IMR-90 (cell line): Measurements from ENCODE around the gene FARS2. TPM values are rescaled to one million over a fixed set of nuclear protein-coding genes. Genes with fewer than 3 reads are reported as not detected.

Experiments used
- ATAC-seq: fragments of 200-7000 bp; cut with Tn5 transposase; 2 replicates; pipeline ENCODE4 v1.9.1; 2020; ENCODE audit warnings: low read depth, mild to moderate bottlenecking, moderate library complexity
- BruUV-seq: library from RNA; stranded (reverse); fragments of 400-500 nt; replicated peaks from 2 replicates; lab custom pipeline; 2021; lab: Mats Ljungman, UMichigan
- CTCF ChIA-PET: fragments of 300-600 bp; formaldehyde crosslinking; extraction: SDS; loops from one replicate; lab custom pipeline; 2021; ENCODE audit warnings: antibody characterized with exemption; lab: Yijun Ruan, JAX
- POLR2A ChIA-PET: fragments of 300-600 bp; sonication (Branson Sonifier 250); formaldehyde crosslinking; loops from one replicate; lab custom pipeline; 2022; ENCODE audit warnings: antibody characterized with exemption; ENCODE audit not compliant: unreplicated experiment; lab: Charles Lee
- DNase-seq: peaks from one replicate; pipeline ENCODE4 v3.0.0; 2013
- H2AFZ ChIP-seq: replicated peaks from 2 replicates; pipeline ENCODE3; 2013; ENCODE audit warnings: low read length, mild to moderate bottlenecking; ENCODE audit not compliant: poor library complexity
- H2AK5ac ChIP-seq: 2 replicates; pipeline ENCODE4 v1.6.1; 2013; ENCODE audit warnings: low read depth, low read length, inconsistent platforms
- H2AK9ac ChIP-seq: replicated peaks from 2 replicates; pipeline ENCODE3; 2013; ENCODE audit warnings: mild to moderate bottlenecking, low read depth, low read length, moderate library complexity; ENCODE audit not compliant: poor library complexity
- H2BK120ac ChIP-seq: 2 replicates; pipeline ENCODE4 v1.6.1; 2013; ENCODE audit warnings: low read depth, low read length, inconsistent platforms
- H2BK15ac ChIP-seq: 3 replicates; pipeline ENCODE4 v1.6.1; 2013; ENCODE audit warnings: low read depth, low read length, inconsistent platforms
- H2BK20ac ChIP-seq: 2 replicates; pipeline ENCODE4 v1.6.1; 2013; ENCODE audit warnings: low read depth, mild to moderate bottlenecking, inconsistent platforms, low read length, moderate library complexity
- H2BK5ac ChIP-seq: 2 replicates; pipeline ENCODE4 v1.6.1; 2013; ENCODE audit warnings: mild to moderate bottlenecking, low read depth, low read length, inconsistent platforms; ENCODE audit not compliant: poor library complexity, severe bottlenecking
- H3K14ac ChIP-seq: replicated peaks from 2 replicates; pipeline ENCODE4 v1.6.1; 2013; ENCODE audit warnings: low read depth, low read length, inconsistent platforms
- H3K18ac ChIP-seq: 2 replicates; pipeline ENCODE4 v1.6.1; 2013; ENCODE audit warnings: low read depth, low read length, control low read depth
- H3K23ac ChIP-seq: 2 replicates; pipeline ENCODE4 v1.6.1; 2013; ENCODE audit warnings: low read depth, low read length, inconsistent platforms
- H3K27ac ChIP-seq: 2 replicates; pipeline ENCODE4 v1.5.1; 2013; ENCODE audit warnings: mild to moderate bottlenecking, control low read depth, low read length; ENCODE audit not compliant: insufficient read depth
- H3K27me3 ChIP-seq: 2 replicates; pipeline ENCODE4 v1.6.1; 2013; ENCODE audit warnings: low read length; ENCODE audit not compliant: control insufficient read depth, insufficient read depth
- H3K36me3 ChIP-seq: 2 replicates; pipeline ENCODE4 v1.6.1; 2013; ENCODE audit warnings: low read length, mixed read lengths; ENCODE audit not compliant: control insufficient read depth, insufficient read depth
- H3K4ac ChIP-seq: 2 replicates; pipeline ENCODE4 v1.6.1; 2013; ENCODE audit warnings: low read depth, low read length, inconsistent platforms
- H3K4me1 ChIP-seq: 2 replicates; pipeline ENCODE4 v1.6.1; 2013; ENCODE audit warnings: low read length, mixed read lengths; ENCODE audit not compliant: control insufficient read depth, insufficient read depth
- H3K4me2 ChIP-seq: 2 replicates; pipeline ENCODE4 v1.6.1; 2013; ENCODE audit warnings: low read depth, mild to moderate bottlenecking, control low read depth, low read length, moderate library complexity
- H3K4me3 ChIP-seq: 2 replicates; pipeline ENCODE4 v1.5.1; 2013; ENCODE audit warnings: low read depth, mild to moderate bottlenecking, control low read depth, low read length, moderate library complexity; ENCODE audit not compliant: insufficient read depth
- H3K56ac ChIP-seq: 2 replicates; pipeline ENCODE4 v1.6.1; 2013; ENCODE audit warnings: low read length, inconsistent platforms; ENCODE audit not compliant: insufficient read depth; ENCODE audit errors: extremely low read depth
- H3K79me1 ChIP-seq, 2 experiments: 2 replicates each; pipeline ENCODE4 v1.6.1; 2013; ENCODE audit warnings: low read length in 2 of 2, inconsistent platforms in 1 of 2, low read depth in 1 of 2
- H3K9ac ChIP-seq: 2 replicates; pipeline ENCODE4 v1.6.1; 2013; ENCODE audit warnings: low read depth, low read length, control low read depth
- H3K9me1 ChIP-seq: 2 replicates; pipeline ENCODE4 v1.6.1; 2013; ENCODE audit warnings: low read length, inconsistent platforms; ENCODE audit not compliant: insufficient read depth
- H3K9me3 ChIP-seq: 2 replicates; pipeline ENCODE4 v1.6.1; 2013; ENCODE audit warnings: low read length; ENCODE audit not compliant: control insufficient read depth, insufficient read depth
- H4K20me1 ChIP-seq: 2 replicates; pipeline ENCODE4 v1.6.1; 2013; ENCODE audit warnings: low read length, inconsistent platforms; ENCODE audit not compliant: insufficient read depth
- H4K5ac ChIP-seq: 2 replicates; pipeline ENCODE4 v1.6.1; 2013; ENCODE audit warnings: mild to moderate bottlenecking, low read depth, low read length, control low read depth
- H4K8ac ChIP-seq, 2 experiments: 2 replicates each; pipeline ENCODE4 v1.6.1; 2013; ENCODE audit warnings: low read depth in 2 of 2, low read length in 2 of 2, control low read depth in 1 of 2, inconsistent platforms in 1 of 2
- H4K91ac ChIP-seq: 2 replicates; pipeline ENCODE4 v1.6.1; 2013; ENCODE audit warnings: low read depth, low read length, inconsistent platforms; ENCODE audit not compliant: insufficient read depth
- BHLHE40 ChIP-seq: fragments of 150-350 bp; IDR thresholded peaks from 2 replicates; pipeline ENCODE4 v1.6.1; 2016; ENCODE audit warnings: mild to moderate bottlenecking, low read depth, low read length
- CEBPB ChIP-seq: IDR thresholded peaks from 2 replicates; pipeline ENCODE4 v1.6.1; 2012; ENCODE audit warnings: low read depth, low read length, improper control_type of control experiment
- CHD1 ChIP-seq: IDR thresholded peaks from 2 replicates; pipeline ENCODE4 v1.6.1; 2012; ENCODE audit warnings: low read depth, low read length, improper control_type of control experiment
- CTCF ChIP-seq: conservative IDR thresholded peaks from 2 replicates; pipeline ENCODE4 v1.5.1; 2012; ENCODE audit warnings: mild to moderate bottlenecking, low read depth, low read length, improper control_type of control experiment
- ELK1 ChIP-seq: fragments of 150-350 bp; IDR thresholded peaks from 2 replicates; pipeline ENCODE4 v1.6.1; 2016; ENCODE audit warnings: low read depth, mild to moderate bottlenecking, low read length, moderate library complexity, borderline replicate concordance
- FOS ChIP-seq: fragments of 150-350 bp; IDR thresholded peaks from 2 replicates; pipeline ENCODE4 v1.6.1; 2016; ENCODE audit warnings: low read depth, low read length
- MAZ ChIP-seq: IDR thresholded peaks from 2 replicates; pipeline ENCODE4 v1.6.1; 2012; ENCODE audit warnings: low read depth, mild to moderate bottlenecking, low read length, improper control_type of control experiment, moderate library complexity, borderline replicate concordance
- MXI1 ChIP-seq: IDR thresholded peaks from 2 replicates; pipeline ENCODE4 v1.6.1; 2012; ENCODE audit warnings: low read depth, mild to moderate bottlenecking, low read length, moderate library complexity, borderline replicate concordance
- NFE2L2 ChIP-seq: fragments of 150-350 bp; IDR thresholded peaks from 2 replicates; pipeline ENCODE4 v1.6.1; 2016; ENCODE audit warnings: low read depth, mild to moderate bottlenecking, low read length
- POLR2A ChIP-seq: IDR thresholded peaks from 2 replicates; pipeline ENCODE4 v1.6.1; 2012; ENCODE audit warnings: mild to moderate bottlenecking, low read depth, low read length
- RAD21 ChIP-seq: IDR thresholded peaks from 2 replicates; pipeline ENCODE4 v1.6.1; 2012; ENCODE audit warnings: low read length, improper control_type of control experiment
- RCOR1 ChIP-seq: IDR thresholded peaks from 2 replicates; pipeline ENCODE4 v1.6.1; 2012; ENCODE audit warnings: mild to moderate bottlenecking, low read length, improper control_type of control experiment; ENCODE audit not compliant: insufficient replicate concordance
- RFX5 ChIP-seq: IDR thresholded peaks from 2 replicates; pipeline ENCODE4 v1.8.0; 2012; ENCODE audit warnings: low read depth, mild to moderate bottlenecking, low read length, moderate library complexity
- USF2 ChIP-seq: fragments of 150-350 bp; IDR thresholded peaks from 2 replicates; pipeline ENCODE4 v1.6.1; 2017; ENCODE audit warnings: mild to moderate bottlenecking, antibody characterized with exemption, low read length, low read depth
- WGBS, 2 experiments: methylation state at CpG; one replicate each; pipeline versions ENCODE4 v1.1.5 to v1.1.7; 2013; ENCODE audit warnings: missing lambda C conversion rate in 2 of 2; ENCODE audit not compliant: insufficient read length in 1 of 2; ENCODE audit errors: extremely low coverage in 2 of 2; 5-methylcytosine and 5-hydroxymethylcytosine counted together
- dilution Hi-C: fragments of 300-500 bp; cut with HindIII; formaldehyde crosslinking; loops from one replicate; pipeline ENCODE4 v1.14.3; 2018; ENCODE audit warnings: low sequenced_read_pairs; ENCODE audit not compliant: unreplicated experiment
- in situ Hi-C: fragments of 300-500 bp; cut with MboI; formaldehyde crosslinking; loops from 3 replicates; pipeline ENCODE4 v1.14.3; 2019; ENCODE audit warnings: low sequenced_read_pairs, inconsistent platforms, mixed read lengths
- intact Hi-C: fragments of 100-400 bp; cut with micrococcal nuclease; formaldehyde crosslinking; loops from 2 replicates; pipeline ENCODE4 v1.10.0; 2022
- polyA plus RNA-seq, 3 experiments: library from polyadenylated mRNA; depleted of rRNA; stranded (reverse); fragments of >200 nt; gene quantifications; 2 replicates each; pipeline ENCODE4 v1.2.3, GENCODE V29; 2012; ENCODE audit warnings: low replicate concordance in 1 of 3
- total RNA-seq: library from RNA; depleted of rRNA; stranded (reverse); fragments of >200 nt; gene quantifications from 2 replicates; pipeline ENCODE4 v1.2.3, GENCODE V29; 2012

Gene FARS2
- total and polyA plus RNA-seq, 2 of the 4 experiments (the other 2 are of a cell fraction), result 12.1 to 28.9 TPM

- Histone ChIP-seq H3K56ac (no peak overlapping the region), H4K20me1 (no peaks in the 10 kb centered on the region), H3K4me1 (peaks cover 5% of the 10 kb centered on the region; the same call in 1 of the 2 replicates), H2AFZ (no peak overlapping the region), H3K79me1 (peaks cover 0 to 3% of the 10 kb centered on the region in 2 experiments; a peak in 1 of 4 replicates), H3K14ac (no peak overlapping the region), H2BK20ac (peak overlapping the region; percentile 51; the same call in 1 of the 2 replicates), H3K9me1 (0 out of 2 replicates have a peak, but pooled peaks cover 11% of the 10 kb centered on the region), H2AK5ac (no peak overlapping the region), H3K4me2 (peak overlapping the region; percentile 36), H2AK9ac (no peak overlapping the region), H4K5ac (no peak overlapping the region), H2BK15ac (no peak overlapping the region), H3K27me3 (no peaks in the 10 kb centered on the region), H3K18ac (no peak overlapping the region; the same call in 1 of the 2 replicates), H3K4ac (no peak overlapping the region), H4K91ac (no peak overlapping the region), H3K36me3 (no peaks in the 10 kb centered on the region), H3K9me3 (no peaks in the 10 kb centered on the region), H2BK5ac (peak overlapping the region; percentile 71), H3K4me3 (peak overlapping the region; percentile 20; the same call in 1 of the 2 replicates), H3K9ac (no peak overlapping the region), H4K8ac (0 out of 4 replicates have a peak overlapping the region, but pooled peaks of 1 of the 2 experiments have one; percentile 50), H2BK120ac (no peak overlapping the region), H3K27ac (no peak overlapping the region), H3K23ac (no peak overlapping the region)
- ChIA-PET POLR2A (no interaction called here), CTCF (interaction anchor here (0.6 kb wide), 2 partner anchors 243 to 255 kb away, joined by 3 to 4 read pairs; no protein-coding TSS in a partner anchor)
- dilution Hi-C loops, result no loop called here
- in situ Hi-C loops, result no loop called here
- DNase-seq (peak; percentile 62), ATAC-seq (peak; percentile 61; the same call in 1 of the 2 replicates)
- intact Hi-C loops, result loop anchor here (5.0 kb wide), 1 partner anchor 61 kb away; no protein-coding TSS in a partner anchor
- no CpG with 5 or more reads among the region's 10 CpGs for WGBS, 2 experiments
- no TSS peak for BruUV-seq
- no peak for TF ChIP-seq CEBPB
- TF ChIP-seq POLR2A, result no peak
- no peak for TF ChIP-seq BHLHE40
- no peak for TF ChIP-seq MXI1
- no peak for TF ChIP-seq RFX5
- no peak for TF ChIP-seq MAZ
- no peak for TF ChIP-seq CHD1
- no peak for TF ChIP-seq ELK1
- TF ChIP-seq FOS, result no peak
- no peak for TF ChIP-seq USF2
- no peak for TF ChIP-seq NFE2L2
- TF ChIP-seq RAD21, result no peak
- TF ChIP-seq RCOR1, result no peak
- TF ChIP-seq CTCF, result no peak
Measured at GRCh38 chr6:5497896-5498578, 236.7 kb downstream of the FARS2 start.
